ENCODE results near the gene PPM1H. TPM values are rescaled to one million over a fixed set of nuclear protein-coding genes. Genes with fewer than 3 reads are reported as not detected.

The PPM1H gene
- total and polyA plus RNA-seq, 10 of the 15 experiments (the other 5 are each of a cell fraction or from before 2014, with no cell fraction given): 0.11 to 0.83 (median 0.49) TPM

- in situ Hi-C loops (cut with MboI): no loop called here
- no peaks in the 10 kb centered on the region for H3K4me1 ChIP-seq (ENCODE audit: control insufficient read depth, insufficient read depth, low read length)
- RAD21 ChIA-PET (ENCODE audit: unreplicated experiment): no interaction called here
- no peak overlapping the region for H3K27ac ChIP-seq (ENCODE audit: control insufficient read depth, insufficient read depth)
- 50% methylated on average over 3 of the region's 3 CpGs for WGBS (ENCODE audit: insufficient coverage, insufficient replicate concordance, low lambda C conversion rate, missing lambda C conversion rate)
- H3K4me3 ChIP-seq: no peak overlapping the region
- H3K9me3 ChIP-seq (replicated peaks; ENCODE audit: control insufficient read depth, insufficient read depth, low read length): no peaks in the 10 kb centered on the region
- TF ChIP-seq SMARCA5 (IDR thresholded peaks at IDR 0.05) (no peak), NFYA (IDR thresholded peaks at IDR 0.05; ENCODE audit: borderline replicate concordance, low read depth, low read length) (no peak), IRF5 (IDR thresholded peaks at IDR 0.05; ENCODE audit: borderline replicate concordance) (no peak), RAD21 (IDR thresholded peaks at IDR 0.05; ENCODE audit: insufficient read depth, low read depth, low read length) (no peak), CBX3 (IDR thresholded peaks at IDR 0.05; ENCODE audit: borderline replicate concordance, low read depth) (no peak), RFX5 (IDR thresholded peaks at IDR 0.05; ENCODE audit: low read depth, low read length) (no peak), SUPT20H (IDR thresholded peaks at IDR 0.05; ENCODE audit: borderline replicate concordance, control insufficient read depth, low read depth, low read length) (no peak), FOXM1 (IDR thresholded peaks at IDR 0.05; ENCODE audit: low read depth, low read length) (no peak)
- CTCF ChIA-PET: no interaction called here
- no peak for ATAC-seq
- H3K9ac ChIP-seq (ENCODE audit: control insufficient read depth, insufficient read depth, low read length): no peak overlapping the region
- H2AFZ ChIP-seq (ENCODE audit: control insufficient read depth, low read depth, low read length): no peak overlapping the region
- H3K4me2 ChIP-seq (ENCODE audit: control insufficient read depth, insufficient read depth): no peak overlapping the region
- POLR2A ChIA-PET: no interaction called here
- intact Hi-C loops (cut with micrococcal nuclease; ENCODE audit: unreplicated experiment): no loop called here
- no peak for FAIRE-seq
- no peaks in the 10 kb centered on the region for H4K20me1 ChIP-seq (ENCODE audit: control insufficient read depth, insufficient read depth)
- DNase-seq (ENCODE audit: low read depth, low spot score): no peak
- no peaks in the 10 kb centered on the region for H3K27me3 ChIP-seq (replicated peaks in 1 of 2; ENCODE audit: control insufficient read depth in 2 of 2, insufficient read depth in 2 of 2, low read length in 1 of 2)
- H3K79me2 ChIP-seq (ENCODE audit: control insufficient read depth, insufficient read depth, low read length): no peaks in the 10 kb centered on the region
- SMC1A ChIA-PET (ENCODE audit: uncharacterized antibody, unreplicated experiment): interaction anchor here (1.2 to 1.7 kb wide), 2 partner anchors 9 to 70 kb away, joined by 3 to 6 read pairs; no protein-coding TSS in a partner anchor
- H3K36me3 ChIP-seq (ENCODE audit: control insufficient read depth in 2 of 2, insufficient read depth in 2 of 2, low read length in 1 of 2): no peaks in the 10 kb centered on the region
- no TSS peak for BruUV-seq (replicated peaks)
Measured at GRCh38 chr12:62724285-62724684, 210.7 kb downstream of the PPM1H start.

All from GM12878 (cell line).